H1 (cell line): ENCODE measurements around the gene MAP7. TPM values are rescaled to one million over a fixed set of nuclear protein-coding genes. Genes with fewer than 3 reads are reported as not detected.

ENCODE experiments used
- CTCF ChIA-PET: fragments of 300-600 bp; sonication (Branson Sonifier 250); formaldehyde crosslinking; loops from one replicate; lab custom pipeline; 2021; ENCODE audit not compliant: partially characterized antibody; lab: Charles Lee
- POLR2A ChIA-PET: fragments of 300-600 bp; sonication (Branson Sonifier 250); formaldehyde crosslinking; loops from one replicate; lab custom pipeline; 2021; ENCODE audit warnings: inconsistent platforms; ENCODE audit not compliant: partially characterized antibody; lab: Charles Lee
- DNase-seq, 2 experiments: peaks; one replicate each; pipeline versions ENCODE4 v3.0.0 to v3.0.0-alpha.2; 2010 to 2022; ENCODE audit warnings: low spot score in 2 of 2, low read depth in 1 of 2, mixed read lengths in 1 of 2
- FAIRE-seq: peaks from 2 replicates; lab custom pipeline; 2011; peaks lifted over from hg19 to GRCh38; lab: Jason Lieb, UNC
- H2AFZ ChIP-seq: 2 replicates; pipeline ENCODE4 v1.8.1; 2012; ENCODE audit warnings: low read length, inconsistent platforms
- H2AK5ac ChIP-seq: 2 replicates; pipeline ENCODE4 v1.6.1; 2013; ENCODE audit warnings: low read depth, low read length
- H2BK120ac ChIP-seq: replicated peaks from 2 replicates; pipeline ENCODE3; 2013; ENCODE audit warnings: low read depth, low read length, inconsistent platforms
- H2BK12ac ChIP-seq: 2 replicates; pipeline ENCODE4 v1.6.1; 2013; ENCODE audit warnings: low read depth, low read length
- H2BK15ac ChIP-seq: 2 replicates; pipeline ENCODE4 v1.6.1; 2013; ENCODE audit warnings: low read length
- H2BK20ac ChIP-seq: 2 replicates; pipeline ENCODE4 v1.6.1; 2013; ENCODE audit warnings: low read length
- H2BK5ac ChIP-seq: 2 replicates; pipeline ENCODE4 v1.6.1; 2013; ENCODE audit warnings: low read depth, low read length
- H3K14ac ChIP-seq: 2 replicates; pipeline ENCODE4 v1.6.1; 2013; ENCODE audit warnings: inconsistent platforms; ENCODE audit not compliant: insufficient read length
- H3K18ac ChIP-seq: 2 replicates; pipeline ENCODE4 v1.6.1; 2013; ENCODE audit warnings: low read length; ENCODE audit errors: extremely low read depth
- H3K23ac ChIP-seq: 2 replicates; pipeline ENCODE4 v1.6.1; 2013; ENCODE audit warnings: inconsistent platforms; ENCODE audit not compliant: insufficient read length
- H3K23me2 ChIP-seq: 2 replicates; pipeline ENCODE4 v1.6.1; 2013; ENCODE audit warnings: low read depth, low read length
- H3K27ac ChIP-seq: 2 replicates; pipeline ENCODE4 v1.6.1; 2011; ENCODE audit warnings: low read depth, low read length, inconsistent platforms
- H3K27me3 ChIP-seq, 4 experiments: replicated peaks in 1 of 4; 1 replicate in 1 of 4; 2 replicates in 3 of 4; pipeline versions ENCODE4 v1.6.1 to v1.8.1; 2011 to 2013; ENCODE audit warnings: low read length in 3 of 4, mild to moderate bottlenecking in 3 of 4, inconsistent platforms in 2 of 4, mixed read lengths in 2 of 4, moderate library complexity in 1 of 4; ENCODE audit not compliant: control insufficient read depth in 3 of 4, insufficient read depth in 3 of 4; ENCODE audit errors: extremely low read depth in 1 of 4
- H3K36me3 ChIP-seq, 4 experiments: 2 replicates each; pipeline versions ENCODE4 v1.6.1 to v1.8.1; 2011 to 2013; ENCODE audit warnings: mild to moderate bottlenecking in 4 of 4, low read length in 3 of 4, moderate library complexity in 2 of 4, control low read depth in 1 of 4, inconsistent platforms in 1 of 4; ENCODE audit not compliant: insufficient read depth in 4 of 4, control insufficient read depth in 2 of 4
- H3K4ac ChIP-seq: replicated peaks from 2 replicates; pipeline ENCODE3; 2013; ENCODE audit warnings: low read length, low read depth, mixed read lengths, inconsistent platforms; ENCODE audit not compliant: insufficient read length
- H3K4me1 ChIP-seq, 4 experiments: replicated peaks in 1 of 4; 1 replicate in 1 of 4; 2 replicates in 3 of 4; pipeline versions ENCODE4 v1.6.1 to v1.8.1; 2011 to 2013; ENCODE audit warnings: low read length in 3 of 4, inconsistent platforms in 2 of 4, mixed read lengths in 1 of 4; ENCODE audit not compliant: insufficient read depth in 4 of 4, control insufficient read depth in 3 of 4
- H3K4me2 ChIP-seq, 2 experiments: 2 replicates each; pipeline versions ENCODE4 v1.6.1 to v1.8.1; 2011 to 2013; ENCODE audit warnings: low read depth in 2 of 2, low read length in 2 of 2, control low read depth in 1 of 2, inconsistent platforms in 1 of 2, mild to moderate bottlenecking in 1 of 2; ENCODE audit not compliant: insufficient read depth in 1 of 2
- H3K4me3 ChIP-seq, 4 experiments: fragments of 200-600, 300-600 bp in 1 of 4; sonication (generic), shearing (Covaris generic), sonication (Bioruptor Twin) in 1 of 4; 2 replicates each; pipeline versions ENCODE4 v1.5.1 to v1.8.1; 2011 to 2016; ENCODE audit warnings: low read length in 4 of 4, low read depth in 3 of 4, control low read depth in 2 of 4, inconsistent platforms in 2 of 4, mild to moderate bottlenecking in 2 of 4, mixed read lengths in 1 of 4, moderate library complexity in 1 of 4; ENCODE audit not compliant: insufficient read depth in 2 of 4; ENCODE audit errors: extremely low read depth in 1 of 4
- H3K56ac ChIP-seq: replicated peaks from 2 replicates; pipeline ENCODE3; 2013; ENCODE audit warnings: low read depth, mild to moderate bottlenecking, mixed read lengths, low read length, inconsistent platforms; ENCODE audit not compliant: insufficient read length
- H3K79me1 ChIP-seq: 2 replicates; pipeline ENCODE4 v1.6.1; 2013; ENCODE audit warnings: low read depth, low read length, control low read depth
- H3K79me2 ChIP-seq, 2 experiments: 2 replicates each; pipeline versions ENCODE4 v1.6.1 to v1.8.1; 2012 to 2013; ENCODE audit warnings: low read length in 2 of 2, mild to moderate bottlenecking in 2 of 2, inconsistent platforms in 1 of 2; ENCODE audit not compliant: insufficient read depth in 2 of 2, control insufficient read depth in 1 of 2
- H3K9ac ChIP-seq, 4 experiments: replicated peaks in 1 of 4; 1 replicate in 1 of 4; 2 replicates in 3 of 4; pipeline versions ENCODE4 v1.6.1 to v1.8.1; 2011 to 2013; ENCODE audit warnings: low read depth in 3 of 4, low read length in 3 of 4, control low read depth in 2 of 4, mild to moderate bottlenecking in 2 of 4, moderate library complexity in 2 of 4, inconsistent platforms in 1 of 4; ENCODE audit errors: extremely low read depth in 1 of 4
- H3K9me3 ChIP-seq, 2 experiments: 2 replicates each; pipeline versions ENCODE4 v1.6.1 to v1.8.1; 2012 to 2013; ENCODE audit warnings: mild to moderate bottlenecking in 2 of 2, moderate library complexity in 2 of 2, control low read depth in 1 of 2, inconsistent platforms in 1 of 2, low read depth in 1 of 2, low read length in 1 of 2, mixed read lengths in 1 of 2; ENCODE audit not compliant: insufficient read depth in 2 of 2
- H4K20me1 ChIP-seq, 2 experiments: replicated peaks in 1 of 2; 2 replicates each; pipeline versions ENCODE3 to v1.8.1; 2011 to 2013; ENCODE audit warnings: inconsistent platforms in 2 of 2, low read length in 2 of 2, mild to moderate bottlenecking in 1 of 2; ENCODE audit not compliant: insufficient read depth in 2 of 2, control insufficient read depth in 1 of 2
- H4K5ac ChIP-seq: 2 replicates; pipeline ENCODE4 v1.6.1; 2013; ENCODE audit warnings: low read length, low read depth, mixed read lengths, inconsistent platforms; ENCODE audit not compliant: insufficient read length
- H4K8ac ChIP-seq: 2 replicates; pipeline ENCODE4 v1.8.0; 2013; ENCODE audit warnings: mild to moderate bottlenecking, moderate library complexity, low read length, inconsistent platforms; ENCODE audit not compliant: insufficient read depth; ENCODE audit errors: extremely low read depth
- H4K91ac ChIP-seq: replicated peaks from 2 replicates; pipeline ENCODE3; 2013; ENCODE audit warnings: low read length, mixed read lengths, inconsistent platforms; ENCODE audit not compliant: insufficient read length
- EGR1 ChIP-seq: IDR thresholded peaks from 2 replicates; pipeline ENCODE4 v1.6.1; 2011; ENCODE audit warnings: low read depth, low read length, borderline replicate concordance
- SIX5 ChIP-seq: IDR thresholded peaks from 2 replicates; pipeline ENCODE4 v1.6.1; 2011; ENCODE audit warnings: mild to moderate bottlenecking, low read depth, low read length
- WGBS, 2 experiments: shearing (Covaris generic) in 1 of 2; methylation state at CpG; one replicate each; pipeline versions ENCODE4 v1.1.6 to v1.1.7; 2013 to 2015; ENCODE audit warnings: low lambda C conversion rate in 2 of 2, mixed read lengths in 2 of 2, inconsistent platforms in 1 of 2, low coverage in 1 of 2, missing lambda C conversion rate in 1 of 2; ENCODE audit not compliant: insufficient replicate concordance in 2 of 2, insufficient coverage in 1 of 2, insufficient read length in 1 of 2; ENCODE audit errors: extremely low coverage in 1 of 2, missing lambda C conversion rate in 1 of 2; 5-methylcytosine and 5-hydroxymethylcytosine counted together
- polyA plus RNA-seq, 7 experiments: library from polyadenylated mRNA; depleted of rRNA in 3 of 7; stranded (reverse) in 5 of 7; unstranded in 2 of 7; fragments of >200 nt in 5 of 7; fragments of 200-250 nt in 2 of 7; gene quantifications; 1 replicate in 5 of 7; 2 replicates in 1 of 7; 4 replicates in 1 of 7; pipeline versions ENCODE4 v1.2.1 to v1.2.3, GENCODE V29; 2011 to 2013; ENCODE audit warnings: missing spikeins in 2 of 7, mixed read lengths in 2 of 7
- total RNA-seq: library from RNA; stranded (reverse); fragmentation: NEBNext Ultra II Directional; extraction: Animal tissue kit (Norgen Biotek cat#: 25700); gene quantifications from 2 replicates; pipeline ENCODE4 v1.2.1, GENCODE V29; 2021

MAP7 gene
- total and polyA plus RNA-seq, 2 of the 8 experiments (the other 6 are each of a cell fraction or from before 2014, with no cell fraction given) = 13.5 to 66.9 TPM

DNA sequence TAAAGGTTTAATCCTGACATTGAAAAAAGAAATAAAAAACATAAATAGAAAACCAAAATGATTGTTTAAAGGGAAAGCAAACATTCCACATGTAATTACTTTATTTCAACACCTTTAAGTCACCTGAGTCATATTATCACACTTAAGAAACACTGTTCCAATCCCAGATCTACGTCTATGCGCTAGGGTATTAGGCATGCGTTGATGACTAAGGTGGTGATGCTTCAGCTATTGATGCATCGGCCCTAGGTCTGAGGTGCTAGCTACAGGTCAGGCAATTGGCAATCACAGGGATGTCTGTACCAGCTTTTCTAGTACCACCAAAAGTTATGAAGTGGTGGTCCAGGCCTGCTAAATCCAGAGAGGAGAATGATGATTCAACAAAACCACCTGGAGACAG is 162.9 kb downstream of the MAP7 start:
- no peak for FAIRE-seq
- 98% methylated on average over 4 of the region's 4 CpGs; no CpG with 5 or more reads in 1 of the 2 experiments for WGBS, 2 experiments
- H2AFZ ChIP-seq = no peak overlapping the region
- no peak for TF ChIP-seq SIX5
- TF ChIP-seq EGR1 = no peak

More for the DNA sequence above, 162.9 kb downstream of the MAP7 start:
- DNase-seq = no peak
- Histone ChIP-seq H2BK120ac (no peak overlapping the region), H2BK5ac (no peak overlapping the region), H2BK12ac (no peak overlapping the region), H3K9me3 (no peaks in the 10 kb centered on the region), H2BK20ac (no peak overlapping the region), H4K91ac (no peak overlapping the region), H3K18ac (no peak overlapping the region), H2AK5ac (no peak overlapping the region), H4K8ac (no peak overlapping the region), H3K79me2 (no peaks in the 10 kb centered on the region; a peak in 1 of 4 replicates), H3K4ac (no peak overlapping the region), H3K14ac (no peak overlapping the region), H3K4me1 (no peaks in the 10 kb centered on the region), H3K23me2 (no peaks in the 10 kb centered on the region), H2BK15ac (no peak overlapping the region), H3K9ac (no peak overlapping the region), H3K23ac (no peak overlapping the region), H3K27me3 (no peaks in the 10 kb centered on the region), H3K4me3 (no peak overlapping the region), H3K56ac (no peak overlapping the region), H4K5ac (no peak overlapping the region), H3K4me2 (no peak overlapping the region), H3K27ac (no peak overlapping the region), H3K36me3 (peaks cover 0 to 12% (median 3%) of the 10 kb centered on the region in 4 experiments; a peak in 3 of 8 replicates), H4K20me1 (no peaks in the 10 kb centered on the region), H3K79me1 (no peaks in the 10 kb centered on the region)
- CTCF ChIA-PET = interaction anchor here (0.6 to 1.2 kb wide), 9 partner anchors 9 to 231 kb away, joined by 3 to 4 read pairs (median 4); no protein-coding TSS in a partner anchor
- POLR2A ChIA-PET = interaction anchor here (0.6 to 1.7 kb wide), 2 partner anchors 21 to 98 kb away, joined by 3 read pairs; no protein-coding TSS in a partner anchor
